ENCODE data around the gene BCL2. TPM values are rescaled to one million over a fixed set of nuclear protein-coding genes. Genes with fewer than 3 reads are reported as not detected.
"Not testable (repeated sequence)": the region's sequence is repeated elsewhere in the genome, so short reads cannot be mapped to it uniquely, and the experiment has no call there.

The BCL2 gene
- total RNA-seq, 1 experiment from 2014 or later: 2.9 TPM

DNA sequence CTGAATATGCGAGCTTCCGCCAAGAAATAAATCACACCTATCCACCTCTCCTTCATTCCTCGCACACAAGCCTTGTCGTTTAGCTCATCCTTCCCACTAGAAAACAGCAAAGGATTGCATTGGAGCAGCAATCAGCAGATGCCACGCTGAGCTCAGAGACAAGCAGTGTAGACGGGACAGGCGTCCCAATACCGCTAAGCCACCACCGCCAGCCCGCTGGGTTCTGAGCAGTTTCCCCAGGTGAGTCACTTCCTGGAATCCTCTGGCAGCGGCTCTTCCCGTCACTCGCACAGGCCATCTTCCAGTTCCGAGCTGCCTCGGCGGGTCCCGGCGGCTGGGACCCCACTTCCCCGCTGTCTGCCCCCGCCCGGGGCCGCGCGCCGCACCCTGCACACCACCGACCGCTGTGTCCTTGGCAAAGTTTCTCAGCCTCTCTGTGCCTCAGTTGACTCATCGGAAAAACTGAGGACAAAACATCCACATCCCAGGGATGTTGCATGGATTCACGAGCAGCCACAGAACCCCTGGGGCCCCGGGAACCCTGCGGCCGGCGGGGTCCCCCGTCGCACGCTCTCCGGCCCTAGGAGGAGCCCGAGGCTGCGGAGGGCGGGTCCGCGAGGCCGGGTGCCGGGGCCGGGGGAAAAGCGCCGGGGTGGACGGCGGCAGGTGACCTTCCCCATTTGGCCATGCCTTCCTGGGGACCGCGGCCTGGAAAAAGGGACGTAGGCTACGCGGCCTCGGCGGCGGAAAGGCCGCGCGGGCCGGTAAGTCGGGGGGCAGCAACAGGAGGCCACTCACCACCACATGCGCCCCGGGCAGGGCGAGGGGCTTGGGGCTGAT is 46.9 kb upstream of the BCL2 start:
- CTCF ChIA-PET: interaction anchor here (0.6 to 2.0 kb wide), 2 partner anchors 73 to 417 kb away, joined by 3 to 8 read pairs; no protein-coding TSS in a partner anchor
- intact Hi-C loops (cut with micrococcal nuclease; ENCODE audit: unreplicated experiment): loop anchor here (5.0 kb wide), 1 partner anchor 71 kb away; no protein-coding TSS in a partner anchor

DNA sequence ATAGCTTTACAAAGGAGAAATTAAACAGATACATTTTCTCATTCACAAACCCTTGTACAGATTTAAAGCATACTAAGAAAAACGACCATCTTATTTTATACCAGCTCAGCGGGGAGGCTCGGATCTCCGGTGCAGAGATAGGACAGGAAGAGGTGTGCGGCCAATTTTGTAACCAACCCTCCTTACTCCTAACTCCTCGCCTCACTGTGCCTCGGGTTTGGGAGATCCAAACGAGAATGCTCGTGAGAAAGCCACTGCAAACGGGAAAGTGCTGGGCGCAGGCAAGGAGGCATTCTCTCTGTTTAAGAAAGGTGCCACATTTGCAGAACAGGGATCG is 46.3 kb upstream of the BCL2 start:
- intact Hi-C loops (cut with micrococcal nuclease; ENCODE audit: unreplicated experiment): loop anchor here (5.0 kb wide), 1 partner anchor 71 kb away; no protein-coding TSS in a partner anchor
- Mint-ChIP-seq H3K36me3 (ENCODE audit: insufficient read depth, unreplicated experiment) (peaks cover 51% of the 10 kb centered on the region), H3K9me3 (ENCODE audit: low read depth, unreplicated experiment) (peaks cover 4% of the 10 kb centered on the region), H3K27ac (ENCODE audit: unreplicated experiment) (peak overlapping the region; percentile 48), H3K27me3 (ENCODE audit: unreplicated experiment) (no peaks in the 10 kb centered on the region), H3K4me3 (ENCODE audit: low read depth, unreplicated experiment) (peak overlapping the region; percentile 89), H3K4me1 (ENCODE audit: low read depth, unreplicated experiment) (peaks cover 8% of the 10 kb centered on the region)
- CTCF ChIA-PET: interaction anchor here (0.6 to 2.0 kb wide), 3 partner anchors 74 to 950 kb away, joined by 3 to 8 read pairs (median 4); no protein-coding TSS in a partner anchor
- TF ChIP-seq, protein P1, sequence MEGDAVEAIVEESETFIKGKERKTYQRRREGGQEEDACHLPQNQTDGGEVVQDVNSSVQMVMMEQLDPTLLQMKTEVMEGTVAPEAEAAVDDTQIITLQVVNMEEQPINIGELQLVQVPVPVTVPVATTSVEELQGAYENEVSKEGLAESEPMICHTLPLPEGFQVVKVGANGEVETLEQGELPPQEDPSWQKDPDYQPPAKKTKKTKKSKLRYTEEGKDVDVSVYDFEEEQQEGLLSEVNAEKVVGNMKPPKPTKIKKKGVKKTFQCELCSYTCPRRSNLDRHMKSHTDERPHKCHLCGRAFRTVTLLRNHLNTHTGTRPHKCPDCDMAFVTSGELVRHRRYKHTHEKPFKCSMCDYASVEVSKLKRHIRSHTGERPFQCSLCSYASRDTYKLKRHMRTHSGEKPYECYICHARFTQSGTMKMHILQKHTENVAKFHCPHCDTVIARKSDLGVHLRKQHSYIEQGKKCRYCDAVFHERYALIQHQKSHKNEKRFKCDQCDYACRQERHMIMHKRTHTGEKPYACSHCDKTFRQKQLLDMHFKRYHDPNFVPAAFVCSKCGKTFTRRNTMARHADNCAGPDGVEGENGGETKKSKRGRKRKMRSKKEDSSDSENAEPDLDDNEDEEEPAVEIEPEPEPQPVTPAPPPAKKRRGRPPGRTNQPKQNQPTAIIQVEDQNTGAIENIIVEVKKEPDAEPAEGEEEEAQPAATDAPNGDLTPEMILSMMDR (IDR thresholded peaks at IDR 0.05; ENCODE audit: unreplicated experiment): no peak
- no peak for DNase-seq
- BruUV-seq (replicated peaks): no TSS peak

More for the DNA sequence above, 46.9 kb upstream of the BCL2 start:
- peak; percentile 70 for DNase-seq
- BruUV-seq (replicated peaks): no TSS peak
- H3K27ac Mint-ChIP-seq (ENCODE audit: unreplicated experiment): peak overlapping the region; percentile 48
- peaks cover 8% of the 10 kb centered on the region for H3K4me1 Mint-ChIP-seq (ENCODE audit: low read depth, unreplicated experiment)
- H3K4me3 Mint-ChIP-seq (ENCODE audit: low read depth, unreplicated experiment): peak overlapping the region; percentile 89
- H3K27me3 Mint-ChIP-seq (ENCODE audit: unreplicated experiment): no peaks in the 10 kb centered on the region
- H3K9me3 Mint-ChIP-seq (ENCODE audit: low read depth, unreplicated experiment): peaks cover 4% of the 10 kb centered on the region
- H3K36me3 Mint-ChIP-seq (ENCODE audit: insufficient read depth, unreplicated experiment): peaks cover 51% of the 10 kb centered on the region
- TF ChIP-seq, protein P1 (IDR thresholded peaks at IDR 0.05; ENCODE audit: unreplicated experiment): no peak

DNA sequence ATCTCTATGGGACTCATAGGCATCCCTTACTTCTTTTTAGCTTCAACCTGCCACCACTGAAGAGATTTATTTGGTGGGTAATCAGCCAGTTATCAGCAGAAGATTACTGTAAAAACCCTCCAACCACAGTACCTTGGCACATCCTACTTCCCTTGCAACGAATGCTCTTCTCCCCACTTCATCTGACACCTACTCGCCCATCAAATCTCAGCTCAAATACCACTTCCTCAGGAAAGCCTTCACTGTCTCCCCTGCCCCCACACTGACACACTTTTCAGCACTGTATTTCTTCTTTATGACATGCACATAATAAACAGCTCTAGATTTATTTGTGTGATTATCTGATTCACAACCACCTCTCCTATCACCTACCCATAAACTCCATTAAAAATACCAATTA is 44.4 kb upstream of the BCL2 start:
- CTCF ChIA-PET: no interaction called here
- TF ChIP-seq, protein P1 (IDR thresholded peaks at IDR 0.05; ENCODE audit: unreplicated experiment): no peak
- no peaks in the 10 kb centered on the region for H3K27me3 Mint-ChIP-seq (ENCODE audit: unreplicated experiment)
- no peak overlapping the region for H3K4me3 Mint-ChIP-seq (ENCODE audit: low read depth, unreplicated experiment)
- intact Hi-C loops (cut with micrococcal nuclease; ENCODE audit: unreplicated experiment): no loop called here
- H3K27ac Mint-ChIP-seq (ENCODE audit: unreplicated experiment): peak overlapping the region; percentile 8
- no peak for DNase-seq
- peaks cover 8% of the 10 kb centered on the region for H3K4me1 Mint-ChIP-seq (ENCODE audit: low read depth, unreplicated experiment)
- H3K36me3 Mint-ChIP-seq (ENCODE audit: insufficient read depth, unreplicated experiment): peaks cover 57% of the 10 kb centered on the region
- H3K9me3 Mint-ChIP-seq (ENCODE audit: low read depth, unreplicated experiment): peaks cover 3% of the 10 kb centered on the region
- no TSS peak for BruUV-seq (replicated peaks)

DNA sequence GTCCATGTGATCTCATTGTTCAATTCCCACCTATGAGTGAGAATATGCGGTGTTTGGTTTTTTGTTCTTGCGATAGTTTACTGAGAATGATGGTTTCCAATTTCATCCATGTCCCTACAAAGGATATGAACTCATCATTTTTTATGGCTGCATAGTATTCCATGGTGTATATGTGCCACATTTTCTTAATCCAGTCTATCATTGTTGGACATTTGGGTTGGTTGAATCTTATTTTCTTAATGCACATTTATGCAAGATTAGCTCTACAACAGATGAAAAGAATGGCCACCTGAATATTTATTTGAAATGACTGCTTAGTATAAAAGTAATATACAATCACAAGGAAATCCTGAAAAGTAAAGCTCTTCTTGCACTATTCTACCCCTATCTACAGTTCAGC is 43.9 kb upstream of the BCL2 start:
- H3K27ac Mint-ChIP-seq (ENCODE audit: unreplicated experiment); H3K4me1 Mint-ChIP-seq (ENCODE audit: low read depth, unreplicated experiment); CTCF ChIA-PET; BruUV-seq (replicated peaks); H3K27me3 Mint-ChIP-seq (ENCODE audit: unreplicated experiment); DNase-seq; H3K4me3 Mint-ChIP-seq (ENCODE audit: low read depth, unreplicated experiment); H3K9me3 Mint-ChIP-seq (ENCODE audit: low read depth, unreplicated experiment); intact Hi-C loops (cut with micrococcal nuclease; ENCODE audit: unreplicated experiment): not testable (repeated sequence)
- peaks cover 55% of the 10 kb centered on the region for H3K36me3 Mint-ChIP-seq (ENCODE audit: insufficient read depth, unreplicated experiment)

All from Calu3 (cell line).